ENCODE results near the gene CEP250.
A peak's percentile ranks its signal among the peaks of the same experiment; 100 is the strongest.

CEP250 gene

GRCh38 chr20:35454881-35455609 lies at the start of gene CEP250:
Gene CEP250, plus strand, starts transcription at chr20:35455598. Its CDS starts 6,770 bp downstream, at chr20:35462368.
- CTCF ChIA-PET, result interaction anchor here (0.6 to 2.5 kb wide), 8 partner anchors 8 to 538 kb away, joined by 3 to 14 read pairs (median 5); no protein-coding TSS in a partner anchor
- peaks cover 0 to 4% of the 10 kb centered on the region in 2 experiments; a peak in 2 of 3 replicates for H3K36me3 ChIP-seq (ENCODE audit: control insufficient read depth in 2 of 2, insufficient read depth in 1 of 2, low read length in 2 of 2)
- peak within 1 kb of the TSS; percentile 92 for H3K27ac ChIP-seq (ENCODE audit: extremely low read depth, low read depth, low read length)
- no peaks in the 10 kb centered on the region for H3K9me3 ChIP-seq (ENCODE audit: control insufficient read depth, insufficient read depth, low read depth, low read length)
- POLR2A ChIA-PET, result interaction anchor here (0.5 to 3.1 kb wide), 30 partner anchors 8 to 499 kb away, joined by 3 to 19 read pairs (median 4); partner anchors contain the start of genes CPNE1, EIF6, ERGIC3 and RBM12
- no peaks in the 10 kb centered on the region for H3K4me1 ChIP-seq (ENCODE audit: control insufficient read depth, insufficient read depth, low read length)
- H3K4me3 ChIP-seq (ENCODE audit: low read depth, low read length), result peak within 1 kb of the TSS; percentile 72
- TF ChIP-seq KLF1 (tag by site-specific recombination; IDR thresholded peaks at IDR 0.05), result peak; percentile 87
- no peak for TF ChIP-seq ZNF621 (tag by site-specific recombination; IDR thresholded peaks at IDR 0.05)
- no peak for TF ChIP-seq ZNF571 (tag by site-specific recombination; IDR thresholded peaks at IDR 0.05)
- TF ChIP-seq, protein P1, sequence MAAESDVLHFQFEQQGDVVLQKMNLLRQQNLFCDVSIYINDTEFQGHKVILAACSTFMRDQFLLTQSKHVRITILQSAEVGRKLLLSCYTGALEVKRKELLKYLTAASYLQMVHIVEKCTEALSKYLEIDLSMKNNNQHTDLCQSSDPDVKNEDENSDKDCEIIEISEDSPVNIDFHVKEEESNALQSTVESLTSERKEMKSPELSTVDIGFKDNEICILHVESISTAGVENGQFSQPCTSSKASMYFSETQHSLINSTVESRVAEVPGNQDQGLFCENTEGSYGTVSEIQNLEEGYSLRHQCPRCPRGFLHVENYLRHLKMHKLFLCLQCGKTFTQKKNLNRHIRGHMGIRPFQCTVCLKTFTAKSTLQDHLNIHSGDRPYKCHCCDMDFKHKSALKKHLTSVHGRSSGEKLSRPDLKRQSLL (tag by site-specific recombination; IDR thresholded peaks at IDR 0.05), result peak; percentile 78; the same call in 1 of the 2 replicates
- TF ChIP-seq ZNF792 (tag by site-specific recombination; IDR thresholded peaks at IDR 0.05), result no peak
- peak; percentile 71 for TF ChIP-seq ZBTB48 (tag by site-specific recombination; IDR thresholded peaks at IDR 0.05)
- TF ChIP-seq RBAK (tag by site-specific recombination; IDR thresholded peaks at IDR 0.05), result no peak
- TF ChIP-seq EGR2 (tag by site-specific recombination; IDR thresholded peaks at IDR 0.05; ENCODE audit: low read depth), result peak; percentile 68
- no peak for TF ChIP-seq ZNF311 (tag by site-specific recombination; IDR thresholded peaks at IDR 0.05; ENCODE audit: borderline replicate concordance)
- no peak; the same call in 1 of the 2 replicates for TF ChIP-seq PRDM10 (tag by site-specific recombination; IDR thresholded peaks at IDR 0.05)
- peak; percentile 96 for TF ChIP-seq KLF8 (tag by site-specific recombination; IDR thresholded peaks at IDR 0.05)
- TF ChIP-seq, protein P2, sequence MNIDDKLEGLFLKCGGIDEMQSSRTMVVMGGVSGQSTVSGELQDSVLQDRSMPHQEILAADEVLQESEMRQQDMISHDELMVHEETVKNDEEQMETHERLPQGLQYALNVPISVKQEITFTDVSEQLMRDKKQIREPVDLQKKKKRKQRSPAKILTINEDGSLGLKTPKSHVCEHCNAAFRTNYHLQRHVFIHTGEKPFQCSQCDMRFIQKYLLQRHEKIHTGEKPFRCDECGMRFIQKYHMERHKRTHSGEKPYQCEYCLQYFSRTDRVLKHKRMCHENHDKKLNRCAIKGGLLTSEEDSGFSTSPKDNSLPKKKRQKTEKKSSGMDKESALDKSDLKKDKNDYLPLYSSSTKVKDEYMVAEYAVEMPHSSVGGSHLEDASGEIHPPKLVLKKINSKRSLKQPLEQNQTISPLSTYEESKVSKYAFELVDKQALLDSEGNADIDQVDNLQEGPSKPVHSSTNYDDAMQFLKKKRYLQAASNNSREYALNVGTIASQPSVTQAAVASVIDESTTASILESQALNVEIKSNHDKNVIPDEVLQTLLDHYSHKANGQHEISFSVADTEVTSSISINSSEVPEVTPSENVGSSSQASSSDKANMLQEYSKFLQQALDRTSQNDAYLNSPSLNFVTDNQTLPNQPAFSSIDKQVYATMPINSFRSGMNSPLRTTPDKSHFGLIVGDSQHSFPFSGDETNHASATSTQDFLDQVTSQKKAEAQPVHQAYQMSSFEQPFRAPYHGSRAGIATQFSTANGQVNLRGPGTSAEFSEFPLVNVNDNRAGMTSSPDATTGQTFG (tag by site-specific recombination; IDR thresholded peaks at IDR 0.05; ENCODE audit: borderline replicate concordance), result no peak
- TF ChIP-seq ZNF843 (tag by site-specific recombination; IDR thresholded peaks at IDR 0.05), result peak; percentile 12; the same call in 1 of the 2 replicates
- peak; percentile 75 for TF ChIP-seq ZNF341 (tag by site-specific recombination; IDR thresholded peaks at IDR 0.05; ENCODE audit: low read depth)
- TF ChIP-seq OSR2 (tag by site-specific recombination; IDR thresholded peaks at IDR 0.05), result peak; percentile 53
- no peak for TF ChIP-seq ZNF112 (tag by site-specific recombination; IDR thresholded peaks at IDR 0.05)
- no peak for TF ChIP-seq REPIN1 (tag by site-specific recombination; IDR thresholded peaks at IDR 0.05; ENCODE audit: low read depth)
- no peak for TF ChIP-seq ZNF645 (tag by site-specific recombination; IDR thresholded peaks at IDR 0.05)
- peak; percentile 95 for TF ChIP-seq KLF9 (tag by site-specific recombination; IDR thresholded peaks at IDR 0.05; ENCODE audit: low read depth)
- no peak for TF ChIP-seq MYNN (tag by site-specific recombination; IDR thresholded peaks at IDR 0.05; ENCODE audit: borderline replicate concordance)
- TF ChIP-seq ZNF596 (tag by site-specific recombination; IDR thresholded peaks at IDR 0.05), result 0 out of 2 replicates have a peak, but pooled peaks have one; percentile 10
- peak; percentile 75; the same call in 1 of the 2 replicates for TF ChIP-seq ZBTB1 (tag by site-specific recombination; IDR thresholded peaks at IDR 0.05)
- no peak for TF ChIP-seq ZNF202 (tag by site-specific recombination; IDR thresholded peaks at IDR 0.05; ENCODE audit: borderline replicate concordance)
- TF ChIP-seq HOXA7 (CRISPR knock-in tag; IDR thresholded peaks at IDR 0.05; ENCODE audit: borderline replicate concordance), result no peak
- TF ChIP-seq KLF16 (tag by site-specific recombination; IDR thresholded peaks at IDR 0.05), result no peak; the same call in none of the 2 replicates
- peak; percentile 97 for TF ChIP-seq ZNF335 (tag by site-specific recombination; conservative IDR thresholded peaks at IDR 0.05)
- peak; percentile 79 for TF ChIP-seq KLF10 (tag by site-specific recombination; IDR thresholded peaks at IDR 0.05)
- TF ChIP-seq ZNF175 (tag by site-specific recombination; IDR thresholded peaks at IDR 0.05), result no peak
- TF ChIP-seq OVOL3 (tag by site-specific recombination; IDR thresholded peaks at IDR 0.05), result peak; percentile 29; the same call in 1 of the 2 replicates

Measured in HEK293 (cell line).